ENCODE results near the gene MGLL.
"Not testable (repeated sequence)": the region's sequence is repeated elsewhere in the genome, so short reads cannot be mapped to it uniquely, and the experiment has no call there.

MGLL gene

GRCh38 chr3:127706785-127707351, 115.4 kb downstream of the MGLL start:
- TF ChIP-seq CTCF (IDR thresholded peaks at IDR 0.05; ENCODE audit: low read depth, low read length, missing control alignments) = no peak
- no peaks in the 10 kb centered on the region for H3K27me3 ChIP-seq (replicated peaks)
- DNase-seq = no peak
- H3K36me3 ChIP-seq (replicated peaks) = no peaks in the 10 kb centered on the region
- H3K27ac ChIP-seq = no peak overlapping the region
- in situ Hi-C loops (cut with HindIII; ENCODE audit: low pct_ligation_motif_present, low sequenced_read_pairs) = no loop called here
- no peak overlapping the region for H3K4me3 ChIP-seq (ENCODE audit: low read depth, low read length)

GRCh38 chr3:127706312-127706711, 116.0 kb downstream of the MGLL start:
- H3K36me3 ChIP-seq (replicated peaks) = no peaks in the 10 kb centered on the region
- no peak overlapping the region for H3K4me3 ChIP-seq (ENCODE audit: low read depth, low read length)
- TF ChIP-seq CTCF (IDR thresholded peaks at IDR 0.05; ENCODE audit: low read depth, low read length, missing control alignments) = no peak
- no peaks in the 10 kb centered on the region for H3K27me3 ChIP-seq (replicated peaks)
- no peak for DNase-seq
- in situ Hi-C loops (cut with HindIII; ENCODE audit: low pct_ligation_motif_present, low sequenced_read_pairs) = no loop called here
- H3K27ac ChIP-seq = no peak overlapping the region

- in situ Hi-C loops (cut with HindIII; ENCODE audit: low pct_ligation_motif_present, low sequenced_read_pairs); H3K27me3 ChIP-seq (replicated peaks); H3K27ac ChIP-seq; H3K36me3 ChIP-seq (replicated peaks); DNase-seq; H3K4me3 ChIP-seq (ENCODE audit: low read depth, low read length): not testable (repeated sequence)
Observed at GRCh38 chr3:127704840-127705239, 117.5 kb downstream of the MGLL start.

- no peak for DNase-seq
- no peak for TF ChIP-seq CTCF (IDR thresholded peaks at IDR 0.05; ENCODE audit: low read depth, low read length, missing control alignments)
- Histone ChIP-seq H3K36me3 (replicated peaks) (no peaks in the 10 kb centered on the region), H3K27ac (no peak overlapping the region), H3K27me3 (replicated peaks) (no peaks in the 10 kb centered on the region), H3K4me3 (ENCODE audit: low read depth, low read length) (no peak overlapping the region)
- in situ Hi-C loops (cut with HindIII; ENCODE audit: low pct_ligation_motif_present, low sequenced_read_pairs) = no loop called here
Observed at GRCh38 chr3:127702151-127702578, 120.2 kb downstream of the MGLL start.

- Histone ChIP-seq H3K27ac (no peak overlapping the region), H3K27me3 (replicated peaks) (no peaks in the 10 kb centered on the region), H3K36me3 (replicated peaks) (no peaks in the 10 kb centered on the region), H3K4me3 (ENCODE audit: low read depth, low read length) (no peak overlapping the region)
- in situ Hi-C loops (cut with HindIII; ENCODE audit: low pct_ligation_motif_present, low sequenced_read_pairs) = no loop called here
- no peak for TF ChIP-seq CTCF (IDR thresholded peaks at IDR 0.05; ENCODE audit: low read depth, low read length, missing control alignments)
- DNase-seq = no peak
Observed at GRCh38 chr3:127701280-127701911, 120.9 kb downstream of the MGLL start.

- TF ChIP-seq CTCF (IDR thresholded peaks at IDR 0.05; ENCODE audit: low read depth, low read length, missing control alignments) = peak; percentile 41
- H3K36me3 ChIP-seq (replicated peaks) = no peaks in the 10 kb centered on the region
- no peaks in the 10 kb centered on the region for H3K27me3 ChIP-seq (replicated peaks)
- in situ Hi-C loops (cut with HindIII; ENCODE audit: low pct_ligation_motif_present, low sequenced_read_pairs) = no loop called here
- no peak for DNase-seq
- H3K4me3 ChIP-seq (ENCODE audit: low read depth, low read length) = no peak overlapping the region
- H3K27ac ChIP-seq = no peak overlapping the region
Observed at GRCh38 chr3:127700406-127700805, 121.9 kb downstream of the MGLL start.
